Measurements from ENCODE around the gene NEK1.

The NEK1 gene

GRCh38 chr4:169352360-169352759 lies 260.0 kb downstream of the NEK1 start:
- no peak for DNase-seq

GRCh38 chr4:169351872-169352271 lies 260.5 kb downstream of the NEK1 start:
- DNase-seq = no peak

- no peak for DNase-seq
Observed at GRCh38 chr4:169348541-169348940, 263.8 kb downstream of the NEK1 start.

- DNase-seq = no peak
Observed at GRCh38 chr4:169346840-169347239, 265.5 kb downstream of the NEK1 start.

- DNase-seq = no peak
Observed at GRCh38 chr4:169345316-169345721, 267.1 kb downstream of the NEK1 start.
